Muscle of back (tissue), 13 donors: ENCODE measurements around the gene ITGB4. TPM values are rescaled to one million over a fixed set of nuclear protein-coding genes. Genes with fewer than 3 reads are reported as not detected.

Experiments used
- DNase-seq, 3 donors: peaks; one replicate each; pipeline versions ENCODE4 v3.0.0 to v3.0.0-alpha.2; 2013
- long read RNA-seq, 9 donors: transcript quantifications; one replicate each; lab custom pipeline, GENCODE V29; 2026
- polyA plus RNA-seq, 10 donors: library from polyadenylated mRNA; unstranded; fragments of 120-200 nt; gene quantifications; one replicate each; pipeline ENCODE4 v1.2.1, GENCODE V29; 2013; ENCODE audit not compliant: insufficient read length in 10 of 10

ITGB4 gene
- polyA plus RNA-seq: 10 to 100 TPM in 2 of 10 donors, 1 to 10 TPM in 8; 3.2 to 17.2 (median 5.4) TPM
- long read RNA-seq, donor 1: 0 reads
- long read RNA-seq, donor 2: 0 reads
- long read RNA-seq, donor 3: 0 reads
- long read RNA-seq, donor 4: 0 reads
- long read RNA-seq, donor 5, partial matches to known transcripts: 5 of 28 reads
- long read RNA-seq, donor 5, other reads (novel, unspliced or antisense): 23 of 28 reads
- long read RNA-seq, donor 6: 0 reads
- long read RNA-seq, donor 7: 0 reads
- long read RNA-seq, donor 8, partial matches to known transcripts: 410 of 410 reads
- long read RNA-seq, donor 8, other reads (novel, unspliced or antisense): 0 of 410 reads
- long read RNA-seq, donor 9: 0 reads

- DNase-seq: peak in 2 of 3 donors; percentile 14 to 52
Observed at GRCh38 chr17:75720656-75721462, at the start of gene ITGB4. Gene ITGB4, plus strand, starts transcription at chr17:75721459. Its CDS starts 3,245 bp downstream, at chr17:75724704.

GRCh38 chr17:75672011-75672410 is 49.2 kb upstream of the ITGB4 start:
- DNase-seq: no peak

- no peak for DNase-seq
Observed at GRCh38 chr17:75673487-75673886, 47.8 kb upstream of the ITGB4 start.

- DNase-seq: no peak
Observed at GRCh38 chr17:75676461-75676860, 44.8 kb upstream of the ITGB4 start.

DNA sequence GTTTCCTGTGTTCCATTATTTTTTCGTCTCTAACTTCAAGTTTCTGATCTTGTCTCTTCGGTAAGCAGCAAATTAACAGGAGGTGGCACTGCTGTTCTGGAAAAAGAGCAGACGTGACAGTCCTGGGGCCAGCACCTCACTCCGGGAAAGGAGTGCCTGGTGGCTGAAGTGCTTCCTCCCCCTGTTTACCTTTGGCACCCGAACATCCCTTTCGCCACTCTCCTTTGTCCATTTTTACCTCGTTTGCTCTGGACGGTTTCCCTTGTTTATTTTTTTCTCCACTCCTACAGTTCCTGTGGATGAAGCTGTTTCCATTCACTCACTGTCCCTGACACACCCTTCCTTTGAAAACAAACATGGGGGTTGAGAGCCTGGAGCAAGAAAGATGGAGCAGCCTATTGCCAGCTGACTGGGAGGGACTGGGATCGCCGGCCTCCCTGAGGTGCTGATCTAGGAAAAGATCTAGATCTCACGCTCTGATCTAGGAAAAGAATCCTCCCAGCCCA is 41.5 kb upstream of the ITGB4 start:
- no peak for DNase-seq

DNA sequence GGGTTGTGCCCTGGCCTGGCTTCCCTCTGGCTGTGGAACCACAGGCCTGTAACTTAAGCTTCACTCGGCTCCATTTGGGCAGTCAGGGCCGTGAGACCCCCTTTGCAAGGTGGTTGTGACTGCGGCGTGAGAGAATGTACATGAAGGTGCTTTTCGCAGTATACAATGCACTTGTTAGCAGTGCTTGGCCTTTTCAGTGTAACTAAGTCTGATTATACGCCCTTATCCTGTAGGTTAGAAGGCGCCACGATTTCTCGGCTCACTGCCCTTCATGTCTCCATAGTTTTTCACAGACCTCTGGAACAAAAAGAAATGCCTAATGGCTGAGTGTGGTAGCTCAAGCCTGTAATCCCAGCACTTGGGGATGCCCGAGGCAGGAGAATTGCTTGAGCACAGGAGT is 40.8 kb upstream of the ITGB4 start:
- no peak for DNase-seq

DNA sequence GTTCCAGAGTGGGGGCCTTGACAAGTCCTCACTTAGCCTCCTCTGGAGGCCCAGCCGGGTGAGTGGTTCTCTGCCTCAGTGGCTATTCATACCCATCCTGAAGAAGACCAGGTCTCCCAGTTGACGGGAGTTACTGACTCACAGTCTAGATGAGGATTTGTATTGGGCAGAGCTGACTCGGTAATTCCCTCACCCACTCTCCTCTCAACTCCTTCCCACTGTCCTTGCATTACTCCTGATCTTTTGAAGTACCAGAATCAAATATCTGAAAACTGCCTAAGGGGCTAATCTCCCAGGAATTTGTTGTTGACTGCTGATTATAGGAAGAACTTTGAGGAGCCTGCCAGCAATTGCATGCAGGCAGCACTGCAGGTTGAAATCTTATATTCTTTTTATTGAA is 40.0 kb upstream of the ITGB4 start:
- no peak for DNase-seq

DNA sequence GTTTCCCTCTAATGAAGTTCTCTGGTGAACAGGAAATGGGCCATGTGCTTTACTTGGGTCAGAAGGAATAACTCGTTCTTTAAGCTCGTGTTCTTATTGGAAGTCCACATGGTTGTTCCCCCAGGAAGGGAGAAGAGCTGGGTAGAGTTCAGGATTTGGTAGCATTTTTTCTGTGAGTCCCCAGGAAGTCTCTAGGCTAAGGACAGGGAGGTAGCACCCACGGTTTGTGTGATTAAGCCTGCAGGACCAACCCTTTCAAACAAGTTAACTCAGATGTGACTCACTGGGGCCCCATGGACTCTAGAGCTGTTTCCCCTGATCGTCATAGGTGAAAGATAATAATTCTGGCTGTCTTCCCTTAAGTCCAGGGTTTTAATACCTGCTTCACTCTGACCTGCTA is 37.7 kb upstream of the ITGB4 start:
- no peak for DNase-seq

- DNase-seq: no peak
Observed at GRCh38 chr17:75684249-75684648, 37.0 kb upstream of the ITGB4 start.

DNA sequence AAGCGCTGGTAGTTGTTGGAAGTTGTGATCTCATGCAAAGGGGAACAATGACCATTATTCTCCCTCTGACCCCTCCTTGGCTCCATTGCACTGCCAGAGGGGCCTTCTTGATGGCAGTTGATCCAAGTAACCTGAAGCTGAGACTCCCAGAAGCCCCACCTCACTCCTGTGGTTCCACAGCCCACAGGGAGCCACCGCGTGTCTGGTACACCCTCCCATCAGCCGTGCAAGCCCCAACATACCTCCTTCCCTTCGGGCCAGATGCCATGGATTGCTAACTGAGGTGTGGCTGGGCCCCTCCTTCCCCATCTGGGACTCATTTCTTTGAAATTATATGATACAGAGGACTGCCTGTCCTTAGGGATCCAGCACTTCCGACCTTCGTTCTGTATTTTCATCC is 36.3 kb upstream of the ITGB4 start:
- no peak for DNase-seq

GRCh38 chr17:75685499-75685898 is 35.8 kb upstream of the ITGB4 start:
- DNase-seq: no peak

- no peak for DNase-seq
Observed at GRCh38 chr17:75688209-75688825, 32.9 kb upstream of the ITGB4 start.

GRCh38 chr17:75689441-75689873 is 31.8 kb upstream of the ITGB4 start:
- DNase-seq: no peak

DNA sequence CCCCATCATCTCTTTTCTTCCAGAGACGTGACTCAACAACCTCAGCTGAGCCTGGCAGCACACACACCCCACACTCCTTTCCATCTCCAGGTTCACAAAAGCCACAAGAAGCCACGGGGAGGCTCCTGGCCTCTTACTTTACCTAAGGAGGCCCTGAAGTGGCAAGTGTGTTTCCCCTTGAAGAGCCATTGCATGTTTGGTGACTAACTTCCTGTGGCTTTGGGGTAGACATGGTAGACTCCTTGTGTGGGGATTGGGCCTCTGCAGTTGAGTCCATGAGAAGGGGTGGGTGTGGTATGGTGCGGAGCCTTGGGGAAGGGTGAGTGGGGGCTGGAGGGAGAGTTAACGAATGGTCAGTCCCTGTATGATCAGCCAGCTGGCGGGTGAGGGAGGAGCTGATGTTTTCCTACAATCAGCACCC is 29.9 kb upstream of the ITGB4 start:
- DNase-seq: no peak

DNA sequence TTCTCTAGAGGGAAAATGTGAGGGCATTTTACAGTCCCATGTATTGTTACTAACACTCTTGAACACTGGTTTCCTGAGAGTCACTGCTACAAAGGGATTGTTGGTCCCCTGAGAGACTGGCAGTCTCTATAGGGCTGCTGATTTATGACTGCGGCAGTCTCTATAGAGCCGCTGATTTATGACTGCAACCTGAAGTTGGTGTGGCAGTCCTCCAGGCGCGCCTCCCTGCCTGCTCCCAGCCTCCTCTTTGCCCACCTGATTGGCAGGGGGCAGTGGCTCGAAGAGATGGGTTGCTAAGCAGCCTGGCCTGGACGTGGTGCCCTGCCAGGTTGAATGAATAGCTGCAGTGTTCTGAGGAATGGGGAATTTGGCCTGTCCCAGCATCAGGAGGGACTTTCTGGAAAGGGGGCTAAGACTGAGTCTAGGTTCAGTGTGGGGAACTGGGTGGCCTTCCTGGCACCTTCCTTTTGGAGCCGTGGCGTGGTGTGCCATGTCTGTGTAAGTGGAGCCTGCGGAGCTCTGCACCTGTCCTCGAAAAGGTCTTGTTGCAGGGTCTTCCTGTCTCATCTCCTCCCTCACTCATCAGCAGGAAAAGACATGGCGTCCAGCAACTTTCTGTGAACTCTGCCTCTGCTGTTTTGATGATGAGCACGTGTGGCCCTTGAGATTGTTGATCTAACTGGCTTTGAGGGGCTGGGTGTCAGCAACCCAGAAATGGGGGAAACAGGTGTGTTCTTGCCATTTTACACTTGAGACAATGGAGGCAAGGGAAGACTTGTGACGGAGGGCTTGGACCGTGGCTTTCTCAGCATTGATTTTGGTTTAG is 29.2 kb upstream of the ITGB4 start:
- no peak for DNase-seq

GRCh38 chr17:75692976-75693375 is 28.3 kb upstream of the ITGB4 start:
- no peak for DNase-seq

GRCh38 chr17:75693500-75694481 is 27.5 kb upstream of the ITGB4 start:
- peak in 2 of 3 donors; percentile 42 to 71 for DNase-seq

GRCh38 chr17:75694536-75694935 is 26.7 kb upstream of the ITGB4 start:
- no peak for DNase-seq

- no peak for DNase-seq
Observed at GRCh38 chr17:75695141-75695829, 26.0 kb upstream of the ITGB4 start.
